GM23338 (cell line): ENCODE results near the gene CDC26. TPM values are rescaled to one million over a fixed set of nuclear protein-coding genes. Genes with fewer than 3 reads are reported as not detected.

Experiments
- polyA plus RNA-seq: library from polyadenylated mRNA; unstranded; fragments of >200 nt; fragmentation: Nextera tagmentation; extraction: Ambion mirVana; gene quantifications from 2 replicates; pipeline ENCODE4 v1.2.1, GENCODE V29; 2016
- total RNA-seq: library from RNA; depleted of rRNA; stranded (reverse); fragments of >200 nt; shearing (Covaris generic); gene quantifications from 2 replicates; pipeline ENCODE4 v1.2.3, GENCODE V29; 2014; rRNA removed
- TF ChIP-seq, protein P1 (sequence below): IDR thresholded peaks from one replicate; pipeline ENCODE4 v1.6.1; 2018; ENCODE audit warnings: antibody characterized with exemption; ENCODE audit not compliant: unreplicated experiment

Gene CDC26
- total and polyA plus RNA-seq, 2 experiments from 2014 or later: 34.9 to 112 TPM

DNA sequence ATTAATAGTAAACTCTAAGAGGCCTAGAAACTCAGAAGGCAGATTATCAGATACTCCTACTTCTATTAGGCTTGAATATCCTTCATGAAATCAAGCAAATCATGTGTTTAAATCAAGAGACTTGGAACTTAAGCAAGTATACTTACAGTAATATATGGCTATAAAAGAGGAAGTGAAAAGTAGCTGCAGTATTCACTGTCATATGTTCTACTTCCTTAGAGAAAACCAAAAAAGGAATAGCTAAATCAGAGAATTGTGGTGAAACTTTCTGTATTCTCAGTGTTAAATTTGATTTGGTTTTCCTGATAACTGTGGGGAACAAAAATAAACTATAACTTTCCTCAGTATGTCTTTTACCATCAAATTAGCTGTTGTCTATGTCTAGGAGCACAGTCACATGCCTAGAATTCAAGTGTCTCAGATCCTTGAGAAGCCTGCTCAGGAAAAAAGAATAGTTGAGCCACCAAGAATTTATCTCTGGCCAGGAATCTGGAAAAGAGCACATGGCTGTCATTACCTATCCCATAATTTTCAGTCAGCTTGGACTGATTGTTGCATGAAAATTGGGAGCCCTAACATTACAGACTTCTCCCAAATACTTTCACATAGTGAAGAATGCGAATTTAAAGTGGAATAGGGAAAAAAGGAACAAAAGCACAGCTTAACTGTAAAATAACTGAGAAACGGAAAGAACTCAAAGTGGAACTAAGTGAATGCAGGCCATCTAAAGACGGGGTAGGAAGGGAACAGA is 56.0 kb downstream of the CDC26 start (continued):
- TF ChIP-seq, protein P1, sequence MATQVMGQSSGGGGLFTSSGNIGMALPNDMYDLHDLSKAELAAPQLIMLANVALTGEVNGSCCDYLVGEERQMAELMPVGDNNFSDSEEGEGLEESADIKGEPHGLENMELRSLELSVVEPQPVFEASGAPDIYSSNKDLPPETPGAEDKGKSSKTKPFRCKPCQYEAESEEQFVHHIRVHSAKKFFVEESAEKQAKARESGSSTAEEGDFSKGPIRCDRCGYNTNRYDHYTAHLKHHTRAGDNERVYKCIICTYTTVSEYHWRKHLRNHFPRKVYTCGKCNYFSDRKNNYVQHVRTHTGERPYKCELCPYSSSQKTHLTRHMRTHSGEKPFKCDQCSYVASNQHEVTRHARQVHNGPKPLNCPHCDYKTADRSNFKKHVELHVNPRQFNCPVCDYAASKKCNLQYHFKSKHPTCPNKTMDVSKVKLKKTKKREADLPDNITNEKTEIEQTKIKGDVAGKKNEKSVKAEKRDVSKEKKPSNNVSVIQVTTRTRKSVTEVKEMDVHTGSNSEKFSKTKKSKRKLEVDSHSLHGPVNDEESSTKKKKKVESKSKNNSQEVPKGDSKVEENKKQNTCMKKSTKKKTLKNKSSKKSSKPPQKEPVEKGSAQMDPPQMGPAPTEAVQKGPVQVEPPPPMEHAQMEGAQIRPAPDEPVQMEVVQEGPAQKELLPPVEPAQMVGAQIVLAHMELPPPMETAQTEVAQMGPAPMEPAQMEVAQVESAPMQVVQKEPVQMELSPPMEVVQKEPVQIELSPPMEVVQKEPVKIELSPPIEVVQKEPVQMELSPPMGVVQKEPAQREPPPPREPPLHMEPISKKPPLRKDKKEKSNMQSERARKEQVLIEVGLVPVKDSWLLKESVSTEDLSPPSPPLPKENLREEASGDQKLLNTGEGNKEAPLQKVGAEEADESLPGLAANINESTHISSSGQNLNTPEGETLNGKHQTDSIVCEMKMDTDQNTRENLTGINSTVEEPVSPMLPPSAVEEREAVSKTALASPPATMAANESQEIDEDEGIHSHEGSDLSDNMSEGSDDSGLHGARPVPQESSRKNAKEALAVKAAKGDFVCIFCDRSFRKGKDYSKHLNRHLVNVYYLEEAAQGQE: no peak

Other genes starting within 250 kb of the CDC26 start
- 5.0 and 5.6 TPM in 2 replicates for gene ZFP37, start 218.8 kb downstream of the CDC26 start, total RNA-seq
- 1.5 and 2.3 TPM in 2 replicates for gene ZFP37, start 218.8 kb downstream of the CDC26 start, polyA plus RNA-seq
- gene SLC31A2, start 124.6 kb downstream of the CDC26 start, total RNA-seq: 1.3 and 3.8 TPM in 2 replicates
- 1.4 and 1.8 TPM in 2 replicates for gene SLC31A2, start 124.6 kb downstream of the CDC26 start, polyA plus RNA-seq
- 14.9 and 15.2 TPM in 2 replicates for gene FKBP15, start 54.3 kb downstream of the CDC26 start, total RNA-seq
- gene FKBP15, start 54.3 kb downstream of the CDC26 start, polyA plus RNA-seq: 7.6 and 7.9 TPM in 2 replicates
- 32.1 and 33.3 TPM in 2 replicates for gene SLC31A1, start 54.0 kb downstream of the CDC26 start, total RNA-seq
- gene SLC31A1, start 54.0 kb downstream of the CDC26 start, polyA plus RNA-seq: 14.5 and 15.0 TPM in 2 replicates
- 31.3 and 34.6 TPM in 2 replicates for gene PRPF4, start 86 bp upstream of the CDC26 start, total RNA-seq
- 18.7 and 19.2 TPM in 2 replicates for gene PRPF4, start 86 bp upstream of the CDC26 start, polyA plus RNA-seq
- not detected in 2 replicates for gene RNF183, start 27.8 kb upstream of the CDC26 start, total RNA-seq
- 0.24 and 0.42 TPM in 2 replicates for gene RNF183, start 27.8 kb upstream of the CDC26 start, polyA plus RNA-seq
- 0.47 and 0.63 TPM in 2 replicates for gene WDR31, start 64.7 kb upstream of the CDC26 start, total RNA-seq
- gene WDR31, start 64.7 kb upstream of the CDC26 start, polyA plus RNA-seq: 0.13 and 0.24 TPM in 2 replicates
- 6.6 and 7.7 TPM in 2 replicates for gene BSPRY, start 74.0 kb upstream of the CDC26 start, total RNA-seq
- gene BSPRY, start 74.0 kb upstream of the CDC26 start, polyA plus RNA-seq: 4.8 and 5.0 TPM in 2 replicates
- gene HDHD3, start 101.4 kb upstream of the CDC26 start, total RNA-seq: 17.7 and 19.8 TPM in 2 replicates
- 9.4 and 9.5 TPM in 2 replicates for gene HDHD3, start 101.4 kb upstream of the CDC26 start, polyA plus RNA-seq
- gene ALAD, start 125.7 kb upstream of the CDC26 start, total RNA-seq: 10.1 and 19.3 TPM in 2 replicates
- 7.0 and 7.1 TPM in 2 replicates for gene ALAD, start 125.7 kb upstream of the CDC26 start, polyA plus RNA-seq
- 39.2 and 44.4 TPM in 2 replicates for gene POLE3, start 135.1 kb upstream of the CDC26 start, total RNA-seq
- 81.3 and 103 TPM in 2 replicates for gene POLE3, start 135.1 kb upstream of the CDC26 start, polyA plus RNA-seq
- gene C9orf43, start 135.2 kb upstream of the CDC26 start, total RNA-seq: 0.08 and 1.1 TPM in 2 replicates
- 0.14 and 0.63 TPM in 2 replicates for gene C9orf43, start 135.2 kb upstream of the CDC26 start, polyA plus RNA-seq
- gene RGS3, start 188.2 kb upstream of the CDC26 start, total RNA-seq: 16.0 and 24.3 TPM in 2 replicates
- 12.2 and 14.2 TPM in 2 replicates for gene RGS3, start 188.2 kb upstream of the CDC26 start, polyA plus RNA-seq